ENCODE results near the gene CUL2. TPM values are rescaled to one million over a fixed set of nuclear protein-coding genes. Genes with fewer than 3 reads are reported as not detected.

CUL2 gene
- total RNA-seq, 6 experiments from 2014 or later = 13.2 to 20.4 (median 15.9) TPM

DNA sequence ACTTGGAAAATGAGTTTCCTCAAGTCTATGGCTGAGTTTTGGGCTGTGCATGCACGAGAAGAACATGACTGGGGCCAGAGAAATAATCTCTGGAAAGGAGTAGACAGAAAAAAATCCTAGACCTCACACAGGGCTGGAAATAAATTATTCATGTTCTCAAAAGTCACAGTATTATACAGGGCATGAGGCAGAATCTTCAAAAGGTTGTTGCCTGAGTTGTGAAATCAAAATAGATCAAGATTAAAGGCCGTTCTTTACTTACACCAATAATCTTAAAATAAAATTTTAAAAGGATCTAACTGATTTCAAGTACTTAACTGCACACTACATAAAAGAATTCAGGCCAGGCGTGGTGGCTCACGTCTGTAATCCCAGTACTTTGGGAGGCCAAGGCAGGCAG is 22.4 kb upstream of the CUL2 start:
- no peaks in the 10 kb centered on the region for H3K36me3 ChIP-seq
- H3K9me3 ChIP-seq = no peaks in the 10 kb centered on the region
- no peak overlapping the region for H3K27ac ChIP-seq
- H3K27me3 ChIP-seq = no peaks in the 10 kb centered on the region
- ATAC-seq (no peak), DNase-seq (no peak)
- WGBS (ENCODE audit: insufficient coverage, low coverage, low lambda C conversion rate, missing lambda C conversion rate) = 69% methylated on average over 4 of the region's 4 CpGs
- H3K4me3 ChIP-seq = no peak overlapping the region
- intact Hi-C loops (cut with DNase I) = no loop called here
- no peaks in the 10 kb centered on the region for H3K4me1 ChIP-seq
- no peak for TF ChIP-seq CTCF (IDR thresholded peaks at IDR 0.05)
- no peak for TF ChIP-seq POLR2A (IDR thresholded peaks at IDR 0.05)

DNA sequence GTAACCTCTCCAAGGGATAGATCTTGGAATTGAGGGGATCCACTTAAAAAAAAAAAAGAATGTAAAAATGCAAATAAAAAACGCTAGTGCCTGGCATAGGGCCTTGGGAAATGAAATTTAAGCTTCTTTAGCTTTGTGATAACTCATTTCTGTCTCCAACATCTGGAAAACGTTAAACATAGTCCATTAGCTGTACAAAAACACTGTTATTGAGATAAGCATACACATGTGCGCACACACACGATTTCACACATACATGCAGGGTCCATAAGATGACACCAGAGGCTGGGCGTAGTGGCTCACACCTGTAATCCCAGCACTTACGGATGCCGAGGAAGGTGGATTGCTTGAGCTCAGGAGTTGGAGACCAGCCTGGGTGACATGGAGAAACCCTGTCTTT is 13.7 kb upstream of the CUL2 start:
- no peak for TF ChIP-seq CTCF (IDR thresholded peaks at IDR 0.05)
- no peak for TF ChIP-seq POLR2A (IDR thresholded peaks at IDR 0.05)
- ATAC-seq = no peak
- no peak for DNase-seq
- no peaks in the 10 kb centered on the region for H3K36me3 ChIP-seq
- no peak overlapping the region for H3K27ac ChIP-seq
- intact Hi-C loops (cut with DNase I) = no loop called here
- H3K4me1 ChIP-seq = no peaks in the 10 kb centered on the region
- no peaks in the 10 kb centered on the region for H3K27me3 ChIP-seq
- 62% methylated on average over 7 of the region's 7 CpGs for WGBS (ENCODE audit: insufficient coverage, low coverage, low lambda C conversion rate, missing lambda C conversion rate)
- no peaks in the 10 kb centered on the region for H3K9me3 ChIP-seq
- H3K4me3 ChIP-seq = no peak overlapping the region

DNA sequence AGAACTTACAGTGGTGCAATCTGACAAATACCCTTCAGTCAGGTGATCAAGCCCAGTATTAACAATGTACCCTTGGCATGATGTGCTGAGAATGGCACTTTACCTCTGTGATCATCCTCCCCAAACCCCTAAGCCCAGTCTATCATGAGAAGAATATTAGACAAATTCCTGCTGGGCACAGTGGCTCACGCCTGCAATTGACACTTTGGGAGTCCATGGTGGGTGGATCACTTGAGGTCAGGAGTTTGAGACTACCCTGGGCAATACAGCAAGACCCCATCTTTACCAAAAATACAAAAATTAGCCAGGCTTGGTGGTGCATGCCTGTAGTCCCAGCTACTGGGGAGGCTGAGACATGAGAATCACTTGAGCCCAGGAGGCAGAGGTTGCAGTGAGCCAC is 7.4 kb upstream of the CUL2 start:
- no peaks in the 10 kb centered on the region for H3K36me3 ChIP-seq
- no CpG with 5 or more reads among the region's 1 CpG for WGBS (ENCODE audit: insufficient coverage, low coverage, low lambda C conversion rate, missing lambda C conversion rate)
- no peaks in the 10 kb centered on the region for H3K27me3 ChIP-seq
- intact Hi-C loops (cut with DNase I) = no loop called here
- no peak overlapping the region for H3K4me3 ChIP-seq
- DNase-seq (no peak), ATAC-seq (no peak)
- TF ChIP-seq POLR2A (IDR thresholded peaks at IDR 0.05) (no peak), CTCF (IDR thresholded peaks at IDR 0.05) (no peak)
- no peaks in the 10 kb centered on the region for H3K4me1 ChIP-seq
- no peak overlapping the region for H3K27ac ChIP-seq
- H3K9me3 ChIP-seq = no peaks in the 10 kb centered on the region

GRCh38 chr10:35096312-35096711 is 6.2 kb upstream of the CUL2 start:
- Histone ChIP-seq H3K4me3 (no peak overlapping the region), H3K9me3 (no peaks in the 10 kb centered on the region), H3K27ac (no peak overlapping the region), H3K36me3 (no peaks in the 10 kb centered on the region), H3K4me1 (no peaks in the 10 kb centered on the region), H3K27me3 (no peaks in the 10 kb centered on the region)
- WGBS (ENCODE audit: insufficient coverage, low coverage, low lambda C conversion rate, missing lambda C conversion rate) = 73% methylated on average over 2 of the region's 2 CpGs
- intact Hi-C loops (cut with DNase I) = no loop called here
- TF ChIP-seq POLR2A (IDR thresholded peaks at IDR 0.05) = no peak
- no peak for TF ChIP-seq CTCF (IDR thresholded peaks at IDR 0.05)
- DNase-seq = no peak
- no peak for ATAC-seq

DNA sequence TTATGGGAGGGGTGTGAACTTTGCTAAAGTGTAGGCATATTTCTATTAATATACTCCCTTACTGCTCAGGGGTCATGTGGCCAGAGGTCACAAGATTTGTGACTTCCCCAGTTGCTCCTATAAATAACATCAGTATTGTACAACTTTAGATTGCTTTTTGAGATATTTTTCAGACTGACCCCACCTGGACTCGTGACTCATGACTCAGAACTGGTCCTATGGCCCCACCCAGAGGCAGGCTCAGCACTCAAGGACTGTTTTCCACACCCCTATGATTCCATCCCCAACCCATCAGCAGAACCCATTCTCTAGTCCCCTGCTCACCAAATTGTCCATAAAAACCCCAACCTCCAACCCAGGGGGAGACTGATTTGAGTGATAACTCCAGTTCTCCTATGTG is 2.7 kb upstream of the CUL2 start:
- Histone ChIP-seq H3K27me3 (no peaks in the 10 kb centered on the region), H3K27ac (no peak overlapping the region), H3K4me3 (no peak overlapping the region), H3K4me1 (peaks cover 0 to 16% (median 9%) of the 10 kb centered on the region in 4 donors), H3K36me3 (no peaks in the 10 kb centered on the region), H3K9me3 (no peaks in the 10 kb centered on the region)
- TF ChIP-seq POLR2A (IDR thresholded peaks at IDR 0.05) (no peak), CTCF (IDR thresholded peaks at IDR 0.05) (no peak)
- intact Hi-C loops (cut with DNase I) = no loop called here
- ATAC-seq (no peak), DNase-seq (no peak)
- WGBS (ENCODE audit: insufficient coverage, low coverage, low lambda C conversion rate, missing lambda C conversion rate) = 50% methylated on average over 1 of the region's 1 CpG

Measured in right lobe of liver (tissue), 6 donors.